Neural cell (in vitro differentiated cells): ENCODE measurements around the gene SP3.

Source experiments
- EP300 ChIP-seq: fragments of 450-650 bp; conservative IDR thresholded peaks from 2 replicates; pipeline ENCODE4 v1.6.1; 2014; ENCODE audit warnings: antibody characterized with exemption, mild to moderate bottlenecking, moderate library complexity; ENCODE audit not compliant: poor library complexity, severe bottlenecking
- EZH2 ChIP-seq: fragments of 200-600, 300-800 bp; shearing (Covaris generic), sonication (generic); IDR thresholded peaks from 2 replicates; pipeline ENCODE4 v1.6.1; 2014; ENCODE audit warnings: antibody characterized with exemption, low read length, borderline replicate concordance, mild to moderate bottlenecking; ENCODE audit not compliant: insufficient read depth, poor library complexity, severe bottlenecking
- POLR2AphosphoS5 ChIP-seq: IDR thresholded peaks from 2 replicates; pipeline ENCODE4 v1.6.1; 2012
- RAD21 ChIP-seq: fragments of 450-650 bp; conservative IDR thresholded peaks from 2 replicates; pipeline ENCODE4 v1.6.1; 2014; ENCODE audit warnings: antibody characterized with exemption, mild to moderate bottlenecking, moderate library complexity
- TAF1 ChIP-seq: IDR thresholded peaks from 2 replicates; pipeline ENCODE4 v1.6.1; 2012; ENCODE audit warnings: low read depth
- TF ChIP-seq, protein P1 (sequence below): fragments of 450-650 bp; IDR thresholded peaks from 2 replicates; pipeline ENCODE4 v1.5.1; 2014; ENCODE audit warnings: antibody characterized with exemption, mild to moderate bottlenecking, moderate library complexity; ENCODE audit not compliant: poor library complexity, severe bottlenecking
- TF ChIP-seq, protein P2 (sequence below): IDR thresholded peaks from 2 replicates; pipeline ENCODE4 v1.6.1; 2012; ENCODE audit warnings: borderline replicate concordance

- TF ChIP-seq, protein P1, sequence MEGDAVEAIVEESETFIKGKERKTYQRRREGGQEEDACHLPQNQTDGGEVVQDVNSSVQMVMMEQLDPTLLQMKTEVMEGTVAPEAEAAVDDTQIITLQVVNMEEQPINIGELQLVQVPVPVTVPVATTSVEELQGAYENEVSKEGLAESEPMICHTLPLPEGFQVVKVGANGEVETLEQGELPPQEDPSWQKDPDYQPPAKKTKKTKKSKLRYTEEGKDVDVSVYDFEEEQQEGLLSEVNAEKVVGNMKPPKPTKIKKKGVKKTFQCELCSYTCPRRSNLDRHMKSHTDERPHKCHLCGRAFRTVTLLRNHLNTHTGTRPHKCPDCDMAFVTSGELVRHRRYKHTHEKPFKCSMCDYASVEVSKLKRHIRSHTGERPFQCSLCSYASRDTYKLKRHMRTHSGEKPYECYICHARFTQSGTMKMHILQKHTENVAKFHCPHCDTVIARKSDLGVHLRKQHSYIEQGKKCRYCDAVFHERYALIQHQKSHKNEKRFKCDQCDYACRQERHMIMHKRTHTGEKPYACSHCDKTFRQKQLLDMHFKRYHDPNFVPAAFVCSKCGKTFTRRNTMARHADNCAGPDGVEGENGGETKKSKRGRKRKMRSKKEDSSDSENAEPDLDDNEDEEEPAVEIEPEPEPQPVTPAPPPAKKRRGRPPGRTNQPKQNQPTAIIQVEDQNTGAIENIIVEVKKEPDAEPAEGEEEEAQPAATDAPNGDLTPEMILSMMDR = no peak
- TF ChIP-seq POLR2AphosphoS5 (no peak), EZH2 (no peak), EP300 (no peak), RAD21 (no peak), TAF1 (no peak)
- TF ChIP-seq, protein P2, sequence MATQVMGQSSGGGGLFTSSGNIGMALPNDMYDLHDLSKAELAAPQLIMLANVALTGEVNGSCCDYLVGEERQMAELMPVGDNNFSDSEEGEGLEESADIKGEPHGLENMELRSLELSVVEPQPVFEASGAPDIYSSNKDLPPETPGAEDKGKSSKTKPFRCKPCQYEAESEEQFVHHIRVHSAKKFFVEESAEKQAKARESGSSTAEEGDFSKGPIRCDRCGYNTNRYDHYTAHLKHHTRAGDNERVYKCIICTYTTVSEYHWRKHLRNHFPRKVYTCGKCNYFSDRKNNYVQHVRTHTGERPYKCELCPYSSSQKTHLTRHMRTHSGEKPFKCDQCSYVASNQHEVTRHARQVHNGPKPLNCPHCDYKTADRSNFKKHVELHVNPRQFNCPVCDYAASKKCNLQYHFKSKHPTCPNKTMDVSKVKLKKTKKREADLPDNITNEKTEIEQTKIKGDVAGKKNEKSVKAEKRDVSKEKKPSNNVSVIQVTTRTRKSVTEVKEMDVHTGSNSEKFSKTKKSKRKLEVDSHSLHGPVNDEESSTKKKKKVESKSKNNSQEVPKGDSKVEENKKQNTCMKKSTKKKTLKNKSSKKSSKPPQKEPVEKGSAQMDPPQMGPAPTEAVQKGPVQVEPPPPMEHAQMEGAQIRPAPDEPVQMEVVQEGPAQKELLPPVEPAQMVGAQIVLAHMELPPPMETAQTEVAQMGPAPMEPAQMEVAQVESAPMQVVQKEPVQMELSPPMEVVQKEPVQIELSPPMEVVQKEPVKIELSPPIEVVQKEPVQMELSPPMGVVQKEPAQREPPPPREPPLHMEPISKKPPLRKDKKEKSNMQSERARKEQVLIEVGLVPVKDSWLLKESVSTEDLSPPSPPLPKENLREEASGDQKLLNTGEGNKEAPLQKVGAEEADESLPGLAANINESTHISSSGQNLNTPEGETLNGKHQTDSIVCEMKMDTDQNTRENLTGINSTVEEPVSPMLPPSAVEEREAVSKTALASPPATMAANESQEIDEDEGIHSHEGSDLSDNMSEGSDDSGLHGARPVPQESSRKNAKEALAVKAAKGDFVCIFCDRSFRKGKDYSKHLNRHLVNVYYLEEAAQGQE = no peak
Observed at GRCh38 chr2:173941567-173941966, 23.6 kb downstream of the SP3 start.
